Caco-2 (cell line): ENCODE results near the gene ZNF276. TPM values are rescaled to one million over a fixed set of nuclear protein-coding genes. Genes with fewer than 3 reads are reported as not detected.

ENCODE experiments used
- BruUV-seq: library from RNA; stranded (reverse); fragments of 400-500 nt; replicated peaks from 2 replicates; lab custom pipeline; 2021; lab: Mats Ljungman, UMichigan
- CTCF ChIA-PET: fragments of 300-600 bp; sonication (Branson Sonifier 250); formaldehyde crosslinking; loops from one replicate; lab custom pipeline; 2022; ENCODE audit warnings: antibody characterized with exemption; lab: Charles Lee
- POLR2A ChIA-PET: fragments of 300-600 bp; sonication (Branson Sonifier 250); formaldehyde crosslinking; loops from one replicate; lab custom pipeline; 2022; ENCODE audit warnings: antibody characterized with exemption; lab: Charles Lee
- DNase-seq, 2 experiments: peaks; one replicate each; pipeline versions ENCODE4 v3.0.0 to v3.0.0-alpha.2; 2020 to 2022
- H3K27me3 ChIP-seq: replicated peaks from 2 replicates; pipeline ENCODE4 v1.6.0; 2011; ENCODE audit warnings: low read length; ENCODE audit not compliant: control insufficient read depth, insufficient read depth
- H3K36me3 ChIP-seq: 2 replicates; pipeline ENCODE4 v1.5.1; 2011; ENCODE audit warnings: low read length; ENCODE audit not compliant: control insufficient read depth, insufficient read depth
- H3K4me1 ChIP-seq: fragments of 250-450 bp; sonication (Bioruptor Pico); 2 replicates; pipeline ENCODE4 v1.5.1; 2020; ENCODE audit warnings: mild to moderate bottlenecking
- H3K4me3 ChIP-seq: 2 replicates; pipeline ENCODE4 v1.5.1; 2011; ENCODE audit warnings: low read depth, mild to moderate bottlenecking, control low read depth, low read length
- H3K9me3 ChIP-seq: fragments of 250-450 bp; sonication (Bioruptor Pico); 2 replicates; pipeline ENCODE4 v1.5.1; 2020; ENCODE audit warnings: mild to moderate bottlenecking, moderate library complexity
- H3K27ac Mint-ChIP-seq: one replicate; pipeline ENCODE4 v1.8.0; 2022; ENCODE audit warnings: mixed read lengths; ENCODE audit not compliant: unreplicated experiment
- H3K27me3 Mint-ChIP-seq: one replicate; pipeline ENCODE4 v1.8.0; 2022; ENCODE audit warnings: mixed read lengths; ENCODE audit not compliant: insufficient read depth, unreplicated experiment
- H3K36me3 Mint-ChIP-seq: one replicate; pipeline ENCODE4 v1.8.0; 2022; ENCODE audit warnings: mild to moderate bottlenecking, mixed read lengths; ENCODE audit not compliant: insufficient read depth, unreplicated experiment
- H3K4me1 Mint-ChIP-seq: one replicate; pipeline ENCODE4 v1.8.0; 2022; ENCODE audit warnings: low read depth, mixed read lengths; ENCODE audit not compliant: unreplicated experiment
- H3K4me3 Mint-ChIP-seq: one replicate; pipeline ENCODE4 v1.8.0; 2022; ENCODE audit warnings: mild to moderate bottlenecking, moderate library complexity, mixed read lengths; ENCODE audit not compliant: unreplicated experiment
- H3K9me3 Mint-ChIP-seq: one replicate; pipeline ENCODE4 v1.8.0; 2022; ENCODE audit warnings: mixed read lengths; ENCODE audit not compliant: unreplicated experiment
- CTCF ChIP-seq, 2 experiments: fragments of 200-600 bp in 1 of 2; IDR thresholded peaks; 1 replicate in 1 of 2; 2 replicates in 1 of 2; pipeline versions ENCODE4 v1.5.1 to v1.8.0; 2011 to 2022; ENCODE audit warnings: antibody characterized with exemption in 1 of 2, control low read depth in 1 of 2, inconsistent platforms in 1 of 2, low read depth in 1 of 2, low read length in 1 of 2, mild to moderate bottlenecking in 1 of 2, moderate library complexity in 1 of 2; ENCODE audit not compliant: insufficient read depth in 1 of 2, severe bottlenecking in 1 of 2, unreplicated experiment in 1 of 2
- intact Hi-C: fragments of 100-400 bp; cut with micrococcal nuclease; formaldehyde crosslinking; loops from one replicate; pipeline ENCODE4 v1.10.0; 2022; ENCODE audit not compliant: unreplicated experiment
- total RNA-seq: library from RNA; stranded (reverse); gene quantifications from 2 replicates; pipeline ENCODE4 v1.2.3, GENCODE V29; 2022

The ZNF276 gene
- total RNA-seq, 1 experiment from 2014 or later, result 28.1 TPM

- DNase-seq, result no peak
- H3K4me1 Mint-ChIP-seq, result no peaks in the 10 kb centered on the region
- intact Hi-C loops, result no loop called here
- no peak overlapping the region for H3K27ac Mint-ChIP-seq
- Histone ChIP-seq H3K9me3 (no peaks in the 10 kb centered on the region), H3K4me1 (peaks cover 6% of the 10 kb centered on the region; the same call in 1 of the 2 replicates), H3K27me3 (no peaks in the 10 kb centered on the region), H3K36me3 (no peaks in the 10 kb centered on the region), H3K4me3 (no peak overlapping the region)
- H3K9me3 Mint-ChIP-seq, result no peaks in the 10 kb centered on the region
- no peak overlapping the region for H3K4me3 Mint-ChIP-seq
- no peaks in the 10 kb centered on the region for H3K27me3 Mint-ChIP-seq
- H3K36me3 Mint-ChIP-seq, result no peaks in the 10 kb centered on the region
- TF ChIP-seq CTCF (IDR thresholded peaks at IDR 0.05; ENCODE audit: insufficient read depth in 1 of 2, low read depth in 1 of 2, low read length in 1 of 2, severe bottlenecking in 1 of 2, unreplicated experiment in 1 of 2), result no peak
- BruUV-seq, result no TSS peak
- ChIA-PET CTCF (interaction anchor here (2.5 kb wide), 1 partner anchor 9 kb away, joined by 14 read pairs; no protein-coding TSS in a partner anchor), POLR2A (no interaction called here)
Observed at GRCh38 chr16:89709166-89709565, 12.2 kb upstream of the ZNF276 start.

GRCh38 chr16:89709716-89710432, 11.5 kb upstream of the ZNF276 start:
- intact Hi-C loops, result no loop called here
- no peaks in the 10 kb centered on the region for H3K4me1 Mint-ChIP-seq
- CTCF ChIA-PET, result interaction anchor here (1.1 to 2.5 kb wide), 2 partner anchors 8 to 10 kb away, joined by 7 to 14 read pairs; partner anchors contain the start of gene SPATA2L

More at GRCh38 chr16:89709716-89710432, 11.5 kb upstream of the ZNF276 start:
- no peaks in the 10 kb centered on the region for H3K36me3 ChIP-seq
- Mint-ChIP-seq H3K27me3 (no peaks in the 10 kb centered on the region), H3K36me3 (peaks cover 6% of the 10 kb centered on the region), H3K4me3 (peak overlapping the region; percentile 25), H3K9me3 (no peaks in the 10 kb centered on the region), H3K27ac (no peak overlapping the region)
- H3K27me3 ChIP-seq, result no peaks in the 10 kb centered on the region
- no peak for TF ChIP-seq CTCF (IDR thresholded peaks at IDR 0.05; ENCODE audit: insufficient read depth in 1 of 2, low read depth in 1 of 2, low read length in 1 of 2, severe bottlenecking in 1 of 2, unreplicated experiment in 1 of 2)
- no TSS peak for BruUV-seq
- POLR2A ChIA-PET, result no interaction called here
- no peak overlapping the region for H3K4me3 ChIP-seq
- peaks cover 6% of the 10 kb centered on the region; the same call in 1 of the 2 replicates for H3K4me1 ChIP-seq
- DNase-seq, result no peak
- H3K9me3 ChIP-seq, result no peaks in the 10 kb centered on the region
